HTERT RPE-1 (cell line): ENCODE measurements around the gene SPOCK1.

Source experiments
- in situ Hi-C: fragments of 300-500 bp; cut with MboI; formaldehyde crosslinking; loops from 4 replicates; pipeline ENCODE4 v1.14.3; 2020; ENCODE audit warnings: low sequenced_read_pairs

SPOCK1 gene

DNA sequence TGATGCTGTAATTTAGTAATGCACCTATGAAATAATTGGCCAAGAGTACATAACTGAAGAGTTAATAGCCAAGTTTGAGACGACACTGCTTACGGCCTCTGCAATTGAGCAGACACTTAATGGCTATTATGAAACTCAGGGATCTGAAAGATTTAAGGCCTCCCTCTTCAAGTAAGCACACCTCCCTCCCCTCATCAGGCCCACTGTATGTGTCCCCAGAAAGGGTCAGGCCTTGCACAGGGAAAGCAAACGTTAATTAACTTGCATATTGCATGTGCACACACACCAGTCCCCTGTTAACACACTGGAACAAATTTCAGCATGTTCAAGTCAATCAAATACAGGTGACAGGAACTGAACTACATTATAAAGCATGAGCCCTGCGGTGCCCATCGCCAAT, 163.6 kb downstream of the SPOCK1 start:
- in situ Hi-C loops = no loop called here

DNA sequence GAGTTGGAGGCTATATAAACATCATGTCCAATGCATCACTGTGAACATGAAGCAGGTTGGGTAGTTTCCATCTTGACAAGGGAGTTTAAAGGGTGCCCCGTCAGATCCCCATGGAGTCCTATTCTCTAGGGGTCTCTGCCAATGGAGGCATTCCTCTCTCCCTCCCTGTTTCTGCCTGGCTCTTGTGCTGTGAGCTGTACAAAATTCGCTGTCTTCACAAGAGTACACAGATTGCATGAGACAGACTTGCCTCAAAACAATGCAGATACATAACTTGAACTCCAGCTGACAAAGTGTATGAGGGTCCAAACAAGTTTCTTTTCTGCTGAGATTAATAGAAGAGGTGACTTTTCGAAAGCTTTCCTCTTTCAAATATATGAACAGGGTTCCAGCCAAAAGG, 165.2 kb downstream of the SPOCK1 start:
- in situ Hi-C loops = no loop called here

DNA sequence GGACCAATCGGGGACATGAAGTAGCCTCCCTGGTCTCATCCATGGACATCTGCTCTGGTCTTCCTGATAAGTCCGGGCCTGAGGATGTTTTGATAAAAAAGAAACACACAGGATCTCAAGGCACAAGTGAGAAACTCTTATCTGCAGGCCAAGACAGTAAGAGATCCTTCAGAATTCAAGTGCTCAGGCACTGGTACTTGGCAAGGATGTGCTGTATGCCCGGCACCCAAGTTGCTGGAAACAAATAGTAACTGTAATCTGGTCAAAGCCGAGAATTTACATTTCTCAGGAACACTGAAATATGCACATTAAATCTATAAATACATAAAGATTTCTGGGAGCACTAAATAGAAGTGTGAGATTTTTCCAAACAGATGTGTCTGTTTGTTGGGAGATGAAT, 165.7 kb downstream of the SPOCK1 start:
- in situ Hi-C loops = no loop called here

DNA sequence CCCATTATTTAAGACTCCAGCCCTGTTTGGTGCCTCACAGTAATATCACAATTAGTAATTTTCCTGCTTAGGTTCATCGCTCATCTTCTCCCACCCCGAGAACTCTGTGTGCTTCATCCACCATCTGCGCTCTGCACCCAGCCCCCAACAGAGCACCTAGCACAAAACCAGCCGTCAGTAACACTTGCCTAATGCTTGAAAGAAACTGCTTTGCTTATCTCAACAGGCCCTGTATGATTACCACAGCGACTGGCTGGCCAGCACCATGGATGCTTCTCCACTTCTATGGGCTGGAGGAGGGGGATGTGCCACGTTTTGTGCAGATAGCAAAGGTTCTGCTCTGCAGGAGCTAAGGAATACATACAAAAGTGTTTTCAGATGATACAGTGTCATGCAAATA, 166.8 kb downstream of the SPOCK1 start:
- in situ Hi-C loops = no loop called here

DNA sequence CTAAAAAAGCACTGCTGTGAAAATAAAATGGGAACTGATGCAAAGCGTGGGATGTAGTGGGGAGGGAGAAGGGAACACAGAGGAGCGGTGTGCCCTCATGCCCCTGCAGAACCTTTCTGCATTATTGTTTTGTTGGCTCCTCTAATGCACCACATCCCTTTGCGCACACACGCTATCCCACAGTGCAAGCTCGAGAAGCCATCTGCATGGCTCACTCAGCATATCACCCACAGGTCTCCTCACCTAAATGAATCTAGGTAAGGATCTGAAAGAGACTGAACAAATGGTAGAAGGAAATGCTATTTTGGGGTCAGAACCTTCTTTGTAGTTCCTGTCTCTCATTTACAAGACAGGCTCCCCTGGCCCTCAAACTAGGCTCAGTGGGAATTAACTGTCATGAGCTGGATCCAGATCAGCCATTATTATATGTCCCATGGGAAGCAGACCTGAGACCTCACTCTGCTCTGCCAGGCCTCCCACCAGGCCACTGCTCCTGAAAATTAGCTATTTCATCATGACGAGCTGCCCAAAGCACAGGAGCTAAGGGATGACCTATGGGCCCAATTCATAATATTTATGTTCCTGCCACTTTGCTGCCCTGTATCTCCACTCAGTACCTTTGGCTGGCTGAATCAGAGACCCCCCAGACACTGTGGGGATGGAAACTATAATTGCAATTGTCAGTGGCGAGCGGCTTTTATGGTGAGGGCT, 169.4 kb downstream of the SPOCK1 start:
- in situ Hi-C loops = no loop called here

DNA sequence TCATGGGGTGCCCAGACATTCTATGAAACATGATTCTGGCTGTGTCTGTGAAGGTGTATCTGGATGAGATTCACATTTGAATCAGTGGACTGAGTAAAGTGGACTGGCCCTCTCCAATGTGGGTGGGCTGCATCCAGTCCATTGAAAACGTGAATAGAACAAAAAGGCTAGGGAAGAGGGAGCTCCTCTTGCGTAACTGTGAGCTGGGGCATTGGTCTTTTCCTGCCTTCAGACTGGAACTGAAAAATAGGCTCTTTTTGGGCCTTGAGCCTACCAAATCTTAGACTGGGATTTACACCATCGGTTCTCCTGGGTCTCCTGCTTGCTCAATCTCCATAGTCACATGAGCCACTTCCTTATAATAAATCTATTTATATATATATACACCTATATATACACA, 170.1 kb downstream of the SPOCK1 start:
- in situ Hi-C loops = no loop called here

DNA sequence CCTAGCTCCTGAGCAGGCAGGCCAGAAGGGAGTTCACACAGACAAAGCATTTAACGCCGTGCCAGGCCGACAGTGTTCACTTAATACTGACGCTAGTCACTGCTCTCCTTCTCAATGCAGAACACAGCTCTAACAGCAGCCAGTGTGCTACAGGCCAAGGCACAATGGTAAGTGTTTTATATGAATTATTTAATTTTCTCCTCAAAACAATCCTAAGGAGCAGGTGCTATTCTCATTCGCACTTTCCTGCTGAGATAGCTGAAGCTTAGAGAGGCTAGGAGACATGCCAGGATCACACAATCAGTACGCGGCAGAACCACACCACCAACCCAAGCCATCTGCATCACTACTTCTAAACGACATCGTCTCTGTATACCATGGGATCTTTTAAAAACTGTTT, 170.7 kb downstream of the SPOCK1 start:
- in situ Hi-C loops = no loop called here

DNA sequence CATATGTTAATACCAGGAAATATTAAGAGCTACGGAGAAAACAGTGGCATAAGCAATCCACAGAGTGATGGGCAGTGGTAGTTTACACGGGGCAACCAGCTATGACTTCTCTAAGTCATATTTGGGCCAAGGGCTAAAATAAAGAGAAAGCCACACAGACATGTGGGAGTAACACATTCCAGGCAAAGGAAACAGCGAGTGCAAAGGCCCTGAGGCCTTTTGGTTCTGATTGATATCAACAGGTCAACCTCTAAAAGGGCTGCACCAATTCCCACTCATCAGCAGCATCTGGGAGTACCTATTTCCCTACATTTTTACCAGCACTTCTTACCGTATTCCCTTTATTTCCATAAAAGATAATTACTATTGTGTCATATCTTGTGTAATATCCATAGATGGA, 173.4 kb downstream of the SPOCK1 start:
- in situ Hi-C loops = no loop called here

DNA sequence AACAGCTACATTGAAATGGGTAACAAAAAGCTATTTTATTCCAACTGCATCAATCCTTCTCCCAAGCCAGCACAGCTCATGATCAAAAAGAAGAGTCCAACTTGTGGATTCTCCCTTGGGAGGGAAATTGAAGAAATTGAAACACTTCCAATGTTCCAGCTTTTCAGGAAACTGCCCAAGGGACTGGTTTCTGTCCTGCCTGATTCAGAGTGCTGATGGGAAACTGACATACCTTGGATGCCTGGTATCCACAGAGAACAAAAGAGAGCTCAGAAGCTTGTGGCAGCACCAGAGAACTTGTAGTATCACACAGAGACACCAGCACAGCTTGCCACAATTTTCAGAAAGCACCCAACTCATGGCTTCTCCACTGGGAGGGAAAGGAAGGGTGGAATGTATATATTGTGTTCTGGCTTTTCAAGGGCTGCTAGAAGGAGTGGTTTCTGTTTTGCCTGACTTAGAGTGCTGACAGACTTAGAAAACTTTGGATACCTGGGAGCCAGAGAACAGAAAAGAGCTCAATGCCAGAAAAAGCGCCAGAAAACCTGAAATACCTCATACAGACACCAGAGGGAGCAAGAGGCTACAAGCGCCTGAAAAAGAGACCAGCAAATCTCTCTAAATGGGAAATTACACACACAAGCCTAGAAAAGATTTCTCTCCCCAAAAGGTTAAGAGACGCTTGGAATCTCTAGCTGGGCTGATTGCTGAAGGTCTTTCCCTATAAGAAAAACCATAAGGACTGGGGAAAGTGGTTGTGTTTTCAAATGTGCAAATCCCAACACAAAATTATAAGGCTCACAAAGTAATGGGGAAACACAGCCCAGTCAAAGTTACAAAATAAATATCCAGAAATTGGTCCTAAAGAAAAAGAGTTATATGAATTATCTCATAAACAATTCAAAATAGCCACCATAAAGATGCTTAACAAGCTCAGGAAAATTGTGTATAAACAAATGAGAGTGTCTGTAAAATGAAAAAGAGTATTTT, 178.8 kb downstream of the SPOCK1 start:
- in situ Hi-C loops = no loop called here

DNA sequence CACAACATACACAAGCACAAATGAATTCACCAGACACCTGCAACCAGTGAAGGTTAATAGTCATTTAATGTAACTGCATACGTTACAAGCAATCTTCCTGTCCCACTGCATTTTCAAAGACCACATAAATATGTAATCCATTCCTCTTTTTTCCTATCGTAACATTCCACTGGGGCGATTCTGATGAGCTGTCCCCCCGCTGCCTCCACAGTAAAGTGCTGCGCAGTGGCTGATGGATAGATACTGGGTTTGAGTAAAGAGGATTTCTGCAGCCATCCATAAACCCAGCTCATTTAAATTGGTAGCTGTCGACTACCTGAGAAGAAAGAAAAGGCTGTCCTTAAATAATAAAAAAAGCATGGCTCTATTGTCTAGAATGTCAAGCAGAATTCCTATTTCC, 181.1 kb downstream of the SPOCK1 start:
- in situ Hi-C loops = no loop called here

DNA sequence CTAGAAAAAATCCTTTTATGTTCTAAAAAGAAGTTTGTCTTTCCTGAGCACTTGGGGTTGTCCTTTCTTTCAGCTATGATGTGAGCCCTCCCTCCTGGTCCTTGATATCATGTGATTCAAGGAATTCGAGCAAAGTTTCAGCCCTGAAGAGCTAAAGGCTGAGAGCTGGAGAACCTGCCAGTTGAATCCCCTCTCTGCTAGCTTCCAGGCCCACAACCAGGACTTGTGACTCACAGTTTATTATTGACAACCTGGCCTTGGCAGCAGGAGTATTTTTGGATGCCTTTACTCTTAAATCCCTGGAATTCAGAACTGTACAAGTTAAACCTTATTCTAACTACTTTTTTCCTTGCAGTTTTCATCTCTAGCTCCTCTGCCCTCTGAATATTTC, 182.8 kb downstream of the SPOCK1 start:
- in situ Hi-C loops = no loop called here

DNA sequence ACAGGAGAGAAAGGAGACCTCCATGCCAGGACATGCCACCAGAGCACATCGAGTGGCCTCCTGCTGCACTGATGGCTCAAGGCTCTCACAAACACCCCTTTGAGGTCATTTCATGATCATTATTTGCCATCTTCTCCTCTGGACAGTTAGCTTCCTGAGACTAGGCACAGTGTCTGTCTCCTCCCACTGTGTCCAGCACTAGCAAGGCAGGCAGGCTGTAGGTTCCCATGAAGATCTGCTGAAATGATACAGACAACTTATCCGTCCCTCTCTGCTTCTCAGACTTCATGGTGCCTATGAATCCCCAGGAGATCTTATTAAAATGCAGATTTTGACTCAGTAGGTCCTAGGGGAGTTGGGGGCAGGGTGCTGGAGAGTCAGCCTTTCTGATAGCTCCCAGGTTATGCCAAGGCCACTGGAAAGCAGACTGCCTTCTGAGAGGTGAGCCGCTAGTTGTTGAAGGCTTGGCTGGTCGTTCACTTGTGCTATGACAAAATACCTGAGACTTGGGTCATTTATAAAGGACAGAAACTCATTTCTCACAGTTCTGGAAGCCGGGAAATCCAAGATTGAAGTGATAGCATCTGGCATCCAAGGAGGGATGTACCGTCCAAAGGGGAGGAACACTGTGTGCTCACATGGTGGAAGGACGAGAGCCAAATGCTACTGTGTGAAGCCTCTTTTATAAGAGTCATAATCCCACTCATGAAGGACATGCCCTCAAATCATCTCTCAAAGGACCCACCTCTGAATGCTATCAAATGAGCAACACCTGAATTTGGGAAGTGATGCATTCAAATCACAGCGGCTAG, 183.4 kb downstream of the SPOCK1 start:
- in situ Hi-C loops = no loop called here

DNA sequence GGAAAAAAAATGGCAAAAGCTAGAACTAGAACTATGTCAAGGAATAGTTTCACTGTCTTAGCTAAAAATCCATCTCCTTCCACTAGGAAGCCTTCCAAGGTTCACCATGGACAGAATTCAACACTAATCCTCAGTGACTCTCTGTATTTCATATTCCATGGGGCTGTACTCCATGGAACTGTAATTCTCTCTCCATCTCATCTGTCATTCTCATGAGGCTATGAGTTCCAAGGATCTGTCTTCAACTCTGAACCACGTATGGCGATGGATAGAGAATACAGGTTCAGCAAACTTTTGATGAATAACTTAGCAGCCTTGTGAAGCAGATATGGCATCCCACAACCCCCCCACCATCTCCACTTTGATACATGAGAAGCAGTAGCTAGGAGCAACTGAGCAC, 184.0 kb downstream of the SPOCK1 start:
- in situ Hi-C loops = no loop called here

DNA sequence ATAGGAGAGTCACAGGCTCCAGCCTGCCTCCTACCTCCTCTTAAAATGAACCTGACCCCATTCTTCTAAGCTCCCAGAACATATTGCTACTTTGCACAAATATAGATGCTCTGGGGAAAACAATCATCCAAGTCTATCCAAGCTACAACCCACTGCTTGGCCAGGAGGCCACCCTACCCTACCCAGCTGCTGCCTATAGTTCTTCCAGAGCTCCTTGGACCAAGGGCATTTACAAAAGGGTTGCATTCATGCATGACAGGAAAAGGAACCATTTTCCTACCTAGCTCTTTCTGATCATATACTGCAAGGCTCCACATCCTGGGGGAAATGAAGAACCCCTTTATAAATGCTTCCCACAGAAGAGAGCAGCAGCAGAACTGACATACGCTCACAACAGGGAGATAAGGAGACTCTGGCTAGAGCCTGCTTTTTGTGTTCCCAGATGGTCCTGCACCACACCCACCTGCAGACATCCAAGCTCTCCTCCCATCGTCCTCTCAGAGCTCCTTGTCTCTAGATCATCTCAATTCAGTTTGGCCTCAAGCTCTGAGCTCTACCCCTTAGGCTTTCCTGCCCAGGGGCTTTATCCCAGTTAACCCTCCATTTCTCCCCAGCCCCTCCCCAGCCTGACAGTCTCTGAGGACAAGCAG, 185.5 kb downstream of the SPOCK1 start:
- in situ Hi-C loops = no loop called here

DNA sequence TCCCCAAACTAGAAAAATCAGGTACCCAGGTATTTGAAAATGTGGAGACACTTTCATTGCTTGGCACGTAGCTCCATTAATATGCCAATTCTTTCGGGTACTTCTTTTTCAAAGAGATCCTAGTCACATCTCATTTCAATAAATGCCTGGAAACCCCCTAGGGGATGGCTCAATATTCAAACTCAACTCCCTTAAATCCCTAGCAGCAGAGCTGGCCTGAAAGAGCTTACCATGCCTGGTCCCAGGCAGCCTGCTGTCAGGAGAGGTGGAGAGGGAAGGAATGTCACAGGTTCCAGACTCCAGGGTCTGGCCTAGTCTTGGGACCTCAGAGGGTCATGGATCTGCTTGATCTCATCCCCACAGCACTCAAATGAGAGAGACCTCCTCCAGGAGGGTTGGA, 187.1 kb downstream of the SPOCK1 start:
- in situ Hi-C loops = no loop called here

DNA sequence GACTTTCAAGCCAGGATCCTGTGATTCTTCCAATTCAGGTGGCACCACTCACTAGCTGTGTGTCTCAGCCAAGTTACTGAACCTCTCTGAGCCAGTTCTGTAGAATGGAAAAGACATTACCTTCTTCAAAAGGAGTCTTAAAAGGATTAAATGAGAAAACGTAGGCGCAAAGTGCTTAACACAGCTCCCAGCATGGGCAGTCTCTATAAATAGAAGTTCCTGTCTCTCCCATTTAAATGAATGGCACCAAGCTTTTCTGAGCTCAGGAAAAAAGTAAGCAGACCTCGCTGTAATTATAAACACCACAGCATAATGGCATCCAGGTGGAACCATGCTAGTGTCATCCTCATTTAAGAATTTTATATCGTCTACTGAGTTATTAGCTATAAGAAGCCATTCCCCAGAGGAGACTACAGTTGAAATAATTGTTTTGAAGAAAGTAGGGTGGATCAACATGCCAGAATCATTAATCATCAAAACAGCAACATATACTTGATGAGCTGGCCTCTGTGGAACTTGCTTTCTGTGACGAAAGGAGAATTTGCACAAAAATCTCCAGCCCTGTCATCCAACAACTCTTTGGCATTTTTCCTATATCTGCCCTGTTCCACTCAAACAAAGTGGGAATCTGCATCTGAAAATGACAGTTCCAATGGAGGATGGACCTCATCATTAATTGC, 188.9 kb downstream of the SPOCK1 start:
- in situ Hi-C loops = no loop called here

DNA sequence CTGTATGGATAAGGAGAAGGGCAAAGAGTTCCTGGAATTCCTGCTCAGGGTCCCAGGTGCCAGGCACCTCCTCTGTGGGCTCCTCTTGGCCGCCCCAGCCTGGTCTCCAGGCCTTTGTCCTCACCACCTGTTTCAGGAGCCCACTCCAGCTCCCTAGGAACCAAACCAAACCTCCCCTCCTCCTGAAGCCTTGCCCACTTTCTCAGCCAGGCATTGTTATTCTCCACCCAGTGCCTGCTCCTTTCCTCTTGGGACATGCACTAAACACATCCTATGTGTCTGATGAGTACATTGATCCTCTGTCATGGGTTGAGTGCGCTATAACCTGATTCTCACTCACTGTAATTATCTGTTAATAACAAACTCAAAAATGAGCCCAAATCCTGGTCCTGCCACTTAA, 189.8 kb downstream of the SPOCK1 start:
- in situ Hi-C loops = no loop called here

DNA sequence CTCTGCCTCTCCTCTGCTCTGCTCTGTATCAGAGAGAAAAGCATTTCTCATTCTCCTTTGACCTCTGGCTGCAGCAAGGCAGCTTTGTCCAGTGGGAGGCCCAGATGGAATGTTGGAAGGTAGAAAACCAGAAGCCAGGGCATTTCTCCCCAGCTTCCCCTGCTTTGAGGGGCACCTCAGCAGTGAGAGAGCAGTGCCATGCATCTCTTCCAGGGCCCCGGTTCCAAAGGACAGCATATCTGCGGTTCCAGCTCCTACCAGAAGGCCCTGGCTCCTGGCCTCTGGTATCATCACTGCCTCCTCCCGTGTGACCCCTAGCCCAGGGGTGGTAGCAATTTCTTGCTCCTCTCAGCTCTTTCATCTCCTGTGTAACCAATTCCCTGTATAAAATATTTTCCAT, 190.8 kb downstream of the SPOCK1 start:
- in situ Hi-C loops = no loop called here

DNA sequence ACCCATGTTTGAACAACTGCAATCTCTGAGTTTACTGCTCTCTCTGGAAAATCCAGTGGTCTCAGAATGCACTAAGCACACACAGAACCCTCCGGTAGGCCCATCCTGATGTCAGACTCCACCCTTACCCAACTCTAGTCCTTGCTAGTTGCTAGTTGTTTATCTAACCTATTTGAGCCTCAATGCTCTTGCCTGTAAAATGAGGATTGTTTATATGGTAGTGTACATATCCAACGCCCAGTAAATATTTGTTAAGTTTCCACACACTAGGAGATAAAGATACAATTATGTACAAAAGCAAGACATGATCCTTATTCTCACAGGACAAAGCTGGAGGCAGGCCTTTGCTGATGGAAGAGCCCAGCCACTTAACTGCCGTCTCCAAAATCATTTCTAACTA, 192.2 kb downstream of the SPOCK1 start:
- in situ Hi-C loops = no loop called here

DNA sequence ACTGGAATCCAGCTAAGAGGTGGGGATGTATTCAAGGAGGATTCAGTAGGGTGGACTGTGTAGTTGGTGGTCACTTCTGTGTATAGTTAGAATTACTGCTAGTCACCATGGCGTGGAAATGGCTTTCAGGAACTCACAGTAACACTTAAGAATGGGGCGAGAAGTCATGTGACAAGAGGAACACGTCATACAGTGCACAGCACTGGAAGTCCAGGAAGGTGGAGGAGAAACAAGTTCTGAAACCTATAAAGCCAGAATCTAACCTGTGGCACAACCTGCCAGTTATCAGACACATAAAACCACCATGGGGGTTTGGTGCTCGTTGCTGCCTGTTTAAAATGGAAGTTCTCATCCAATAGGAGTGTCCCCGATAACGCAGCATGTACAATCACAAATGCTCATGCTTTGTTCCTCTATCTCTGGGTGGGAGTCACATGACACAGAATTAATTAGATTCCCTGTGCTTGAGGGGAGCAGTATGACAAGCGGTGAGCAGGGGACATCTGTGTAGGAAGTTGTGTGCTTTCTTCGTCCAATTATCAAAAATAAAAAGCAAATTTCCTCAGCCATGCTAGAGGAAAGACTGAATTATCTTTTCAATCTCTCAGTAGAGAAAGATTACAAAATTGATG, 193.0 kb downstream of the SPOCK1 start:
- in situ Hi-C loops = no loop called here
